Endothelial cell of umbilical vein (primary cell): Measurements from ENCODE around the gene ACOT11.

Experiments
- EZH2 ChIP-seq: IDR thresholded peaks from 2 replicates; pipeline ENCODE4 v1.6.1; 2012; ENCODE audit warnings: borderline replicate concordance, low read depth, mild to moderate bottlenecking, moderate library complexity, low read length, inconsistent platforms; ENCODE audit not compliant: severe bottlenecking
- FOS ChIP-seq: IDR thresholded peaks from 2 replicates; pipeline ENCODE4 v1.6.1; 2011; ENCODE audit warnings: mild to moderate bottlenecking, low read length, moderate library complexity, borderline replicate concordance; ENCODE audit not compliant: insufficient read depth
- GATA2 ChIP-seq: IDR thresholded peaks from 2 replicates; pipeline ENCODE4 v1.7.0; 2011; ENCODE audit warnings: low read depth, mild to moderate bottlenecking, moderate library complexity, mixed read lengths, low read length; ENCODE audit not compliant: insufficient read length, insufficient read depth
- JUN ChIP-seq: IDR thresholded peaks from 2 replicates; pipeline ENCODE4 v1.6.1; 2011; ENCODE audit warnings: borderline replicate concordance, low read depth; ENCODE audit not compliant: insufficient read length, insufficient read depth
- MYC ChIP-seq: IDR thresholded peaks from one replicate; pipeline ENCODE4 v1.6.1; 2011; ENCODE audit warnings: mild to moderate bottlenecking, low read depth, low read length
- POLR2A ChIP-seq: IDR thresholded peaks from 2 replicates; pipeline ENCODE4 v1.6.1; 2012; ENCODE audit warnings: low read depth, mild to moderate bottlenecking, control low read depth, low read length
- POLR2AphosphoS5 ChIP-seq: IDR thresholded peaks from 2 replicates; pipeline ENCODE4 v1.6.1; 2012; ENCODE audit warnings: low read depth, mild to moderate bottlenecking, control low read depth, low read length, moderate library complexity; ENCODE audit not compliant: insufficient read depth
- TF ChIP-seq, protein P1 (sequence below), 2 donors: IDR thresholded peaks; 1 replicate in 1 of 2; 2 replicates in 1 of 2; pipeline ENCODE4 v1.5.1; 2011; ENCODE audit warnings: low read length in 2 of 2, mild to moderate bottlenecking in 2 of 2, moderate library complexity in 2 of 2, control low read depth in 1 of 2, inconsistent platforms in 1 of 2, low read depth in 1 of 2; ENCODE audit not compliant: insufficient read depth in 1 of 2; ENCODE audit errors: extremely low read depth in 1 of 2
- TF ChIP-seq, protein P2 (sequence below): IDR thresholded peaks from 2 replicates; pipeline ENCODE4 v1.6.1; 2011; ENCODE audit not compliant: insufficient read depth, insufficient read length

GRCh38 chr1:54602554-54602953 is 54.5 kb downstream of the ACOT11 start:
- TF ChIP-seq, protein P1, sequence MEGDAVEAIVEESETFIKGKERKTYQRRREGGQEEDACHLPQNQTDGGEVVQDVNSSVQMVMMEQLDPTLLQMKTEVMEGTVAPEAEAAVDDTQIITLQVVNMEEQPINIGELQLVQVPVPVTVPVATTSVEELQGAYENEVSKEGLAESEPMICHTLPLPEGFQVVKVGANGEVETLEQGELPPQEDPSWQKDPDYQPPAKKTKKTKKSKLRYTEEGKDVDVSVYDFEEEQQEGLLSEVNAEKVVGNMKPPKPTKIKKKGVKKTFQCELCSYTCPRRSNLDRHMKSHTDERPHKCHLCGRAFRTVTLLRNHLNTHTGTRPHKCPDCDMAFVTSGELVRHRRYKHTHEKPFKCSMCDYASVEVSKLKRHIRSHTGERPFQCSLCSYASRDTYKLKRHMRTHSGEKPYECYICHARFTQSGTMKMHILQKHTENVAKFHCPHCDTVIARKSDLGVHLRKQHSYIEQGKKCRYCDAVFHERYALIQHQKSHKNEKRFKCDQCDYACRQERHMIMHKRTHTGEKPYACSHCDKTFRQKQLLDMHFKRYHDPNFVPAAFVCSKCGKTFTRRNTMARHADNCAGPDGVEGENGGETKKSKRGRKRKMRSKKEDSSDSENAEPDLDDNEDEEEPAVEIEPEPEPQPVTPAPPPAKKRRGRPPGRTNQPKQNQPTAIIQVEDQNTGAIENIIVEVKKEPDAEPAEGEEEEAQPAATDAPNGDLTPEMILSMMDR (IDR thresholded peaks at IDR 0.05; ENCODE audit: extremely low read depth in 1 of 2, insufficient read depth in 1 of 2, low read depth in 1 of 2, low read length in 2 of 2) = no peak
- no peak for TF ChIP-seq POLR2A
- TF ChIP-seq EZH2 = no peak
- TF ChIP-seq POLR2AphosphoS5 = no peak
- no peak for TF ChIP-seq MYC
- no peak for TF ChIP-seq JUN
- TF ChIP-seq, protein P2, sequence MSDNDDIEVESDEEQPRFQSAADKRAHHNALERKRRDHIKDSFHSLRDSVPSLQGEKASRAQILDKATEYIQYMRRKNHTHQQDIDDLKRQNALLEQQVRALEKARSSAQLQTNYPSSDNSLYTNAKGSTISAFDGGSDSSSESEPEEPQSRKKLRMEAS = no peak
- TF ChIP-seq GATA2 = no peak
- no peak for TF ChIP-seq FOS
